GM20431 (cell line): Measurements from ENCODE around the gene USP28.
"Not testable (repeated sequence)": the region's sequence is repeated elsewhere in the genome, so short reads cannot be mapped to it uniquely, and the experiment has no call there.

ENCODE experiments used
- in situ Hi-C: fragments of 300-500 bp; cut with MseI, MboI; formaldehyde crosslinking; loops from one replicate; pipeline ENCODE4 v1.15.0; 2020; ENCODE audit warnings: low sequenced_read_pairs; ENCODE audit not compliant: unreplicated experiment

The USP28 gene

GRCh38 chr11:113880971-113881370 lies 5.6 kb upstream of the USP28 start:
- in situ Hi-C loops, result no loop called here

DNA sequence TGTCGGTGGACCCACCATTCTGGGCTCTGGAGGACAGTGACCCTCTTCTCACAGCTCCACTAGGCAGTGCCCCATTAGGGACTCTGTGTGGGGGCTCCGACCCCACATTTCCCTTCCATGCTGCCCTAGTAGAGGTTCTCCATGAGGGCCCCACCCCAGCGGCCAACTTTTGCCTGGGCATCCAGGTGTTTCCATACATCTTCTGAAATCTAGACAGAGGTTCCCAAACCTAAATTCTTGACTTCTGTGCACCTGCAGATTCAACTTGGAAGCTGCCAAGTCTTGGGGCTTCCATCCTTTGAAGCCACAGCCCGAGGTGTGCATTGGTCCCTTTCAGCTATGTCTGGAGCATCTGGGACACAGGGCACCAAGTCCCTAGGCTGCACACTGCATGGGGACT lies 4.1 kb upstream of the USP28 start:
- in situ Hi-C loops, result not testable (repeated sequence)

- in situ Hi-C loops, result no loop called here
These were observed 2.3 kb upstream of the USP28 start for GRCh38 chr11:113877670-113878055.

- in situ Hi-C loops, result no loop called here
These were observed 1.7 kb upstream of the USP28 start for GRCh38 chr11:113876798-113877669.

DNA sequence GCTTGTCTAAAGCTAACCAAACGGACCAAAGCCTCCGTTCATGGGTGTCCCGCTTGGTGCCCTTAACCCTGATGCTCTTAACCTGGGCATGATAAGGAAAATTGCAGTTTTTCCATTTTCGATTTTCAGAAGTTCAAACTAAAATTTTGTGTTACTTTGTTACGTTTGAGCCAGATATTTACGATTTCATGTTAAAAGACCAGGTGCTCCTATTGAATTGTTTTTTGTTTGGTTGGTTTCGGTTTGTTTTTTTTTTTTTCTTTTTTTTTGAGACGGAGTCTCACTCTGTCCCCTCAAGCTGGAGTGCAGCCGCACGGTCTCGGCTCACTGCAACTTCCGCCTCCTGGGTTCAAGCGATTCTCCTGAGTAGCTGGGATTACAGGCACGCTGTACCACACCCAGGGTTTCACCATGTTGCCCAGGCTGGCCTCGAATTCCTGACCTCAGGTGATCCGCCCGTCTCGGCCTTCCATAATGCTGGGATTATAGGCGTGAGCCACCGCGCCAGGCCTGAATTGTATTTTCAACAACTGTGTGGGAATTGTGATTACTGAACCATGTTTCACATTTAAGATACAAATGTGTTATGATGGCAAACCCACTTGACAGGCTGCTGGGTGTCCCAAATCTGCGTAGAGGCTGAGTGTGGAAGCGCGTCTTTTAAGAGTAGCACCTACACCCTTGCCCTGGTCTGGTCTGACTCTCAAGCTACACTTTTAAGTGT lies 864 bp upstream of the USP28 start:
- in situ Hi-C loops, result no loop called here

DNA sequence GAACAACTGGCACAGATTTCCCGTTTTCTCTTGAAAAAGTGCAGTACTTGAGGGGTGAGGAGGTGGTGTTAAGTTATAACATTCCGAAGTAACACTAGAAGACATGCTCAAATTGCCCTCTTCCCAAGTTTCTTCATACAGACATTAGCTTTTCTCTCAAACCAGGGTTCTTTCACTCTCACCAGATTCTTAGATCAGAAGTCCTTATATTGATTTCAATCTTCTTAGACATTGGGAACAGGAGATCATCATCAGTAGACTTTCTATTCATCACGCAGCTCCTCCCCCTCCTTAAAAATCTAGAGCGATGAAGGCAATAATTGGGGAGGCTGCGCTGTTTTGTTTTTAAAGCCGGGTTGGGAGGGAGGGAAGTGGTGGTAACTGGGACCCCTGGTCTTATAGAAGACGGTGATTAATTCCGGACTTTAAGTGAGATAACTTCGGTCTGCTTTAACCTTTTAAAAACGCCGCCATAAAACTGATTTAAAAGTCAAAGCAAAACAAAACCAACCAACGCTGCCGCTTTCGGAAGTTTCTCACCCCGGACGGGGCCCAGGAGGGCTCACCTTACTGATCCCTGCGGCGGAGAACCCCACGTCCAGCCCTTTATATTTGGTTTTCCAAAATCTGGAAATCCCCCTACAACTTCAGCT lies 665 bp downstream of the USP28 start:
- in situ Hi-C loops, result no loop called here

- in situ Hi-C loops, result no loop called here
These were observed 1.3 kb downstream of the USP28 start for GRCh38 chr11:113874096-113874495.

DNA sequence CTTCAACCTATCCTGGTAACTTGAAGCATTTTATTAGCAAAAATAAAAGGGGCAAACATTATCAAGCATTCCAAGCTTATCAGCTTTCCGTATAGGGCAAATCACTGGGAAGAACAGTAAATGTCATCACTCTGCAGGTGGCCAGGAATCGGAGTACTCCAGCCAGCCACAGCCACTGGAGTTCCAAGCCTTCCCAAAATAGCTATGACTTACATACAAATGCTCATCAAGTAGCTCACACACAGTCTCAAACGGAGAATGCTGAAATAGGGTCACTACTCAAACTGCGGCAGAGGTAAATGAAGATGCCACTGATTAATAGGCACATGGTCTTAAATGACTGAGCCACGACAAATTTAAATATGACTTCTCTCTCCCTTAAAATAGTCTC lies 2.1 kb downstream of the USP28 start:
- in situ Hi-C loops, result no loop called here

DNA sequence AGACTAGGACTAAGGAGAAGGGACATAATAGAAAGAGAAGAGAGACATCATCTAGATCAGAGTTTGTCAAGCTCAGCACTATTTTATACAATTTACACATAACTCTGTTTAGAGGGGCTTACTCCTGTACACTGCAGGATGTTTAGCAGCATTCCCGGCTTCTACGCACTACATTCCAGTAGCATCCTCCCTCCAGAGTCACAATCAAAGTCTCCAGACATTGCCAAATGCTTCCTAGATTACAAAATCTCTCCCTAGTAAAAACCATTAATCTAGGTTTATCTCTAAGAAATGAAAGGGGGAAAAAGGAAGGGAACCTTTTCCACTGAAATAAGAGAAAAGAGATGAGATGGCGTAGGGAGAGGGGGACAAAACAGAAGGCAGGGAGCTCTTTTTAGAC lies 4.0 kb downstream of the USP28 start:
- in situ Hi-C loops, result no loop called here

DNA sequence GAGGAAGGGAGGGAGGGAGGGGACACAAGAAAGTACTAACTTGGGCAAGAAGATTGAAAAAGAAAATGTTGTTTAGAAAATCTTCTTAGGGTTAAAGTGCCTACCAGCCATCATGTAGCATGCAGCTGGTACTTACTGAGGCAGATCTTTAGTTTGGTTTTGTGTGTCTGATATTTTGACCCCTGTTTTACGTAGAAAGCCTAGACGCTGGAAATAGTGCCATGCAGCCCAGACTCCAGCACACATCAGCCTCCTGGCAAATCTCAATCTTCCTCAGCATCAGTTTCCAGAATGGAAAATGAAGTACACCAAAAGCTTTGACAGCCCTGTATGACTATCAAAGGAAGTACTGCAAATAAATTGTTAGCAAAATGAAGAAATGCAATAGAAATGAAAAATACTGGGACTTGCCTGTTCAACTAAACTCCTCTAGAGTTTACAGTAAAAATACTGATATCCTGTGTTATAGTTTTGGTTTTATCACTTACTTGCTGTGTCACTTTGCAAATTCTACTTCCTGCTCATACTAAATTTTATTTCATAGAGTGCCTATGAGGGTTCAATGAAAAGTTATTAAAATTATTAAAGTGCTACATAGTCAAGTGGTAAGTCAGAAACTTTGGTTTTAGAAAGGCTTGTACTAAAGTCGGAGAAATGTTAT lies 7.4 kb downstream of the USP28 start:
- in situ Hi-C loops, result no loop called here

DNA sequence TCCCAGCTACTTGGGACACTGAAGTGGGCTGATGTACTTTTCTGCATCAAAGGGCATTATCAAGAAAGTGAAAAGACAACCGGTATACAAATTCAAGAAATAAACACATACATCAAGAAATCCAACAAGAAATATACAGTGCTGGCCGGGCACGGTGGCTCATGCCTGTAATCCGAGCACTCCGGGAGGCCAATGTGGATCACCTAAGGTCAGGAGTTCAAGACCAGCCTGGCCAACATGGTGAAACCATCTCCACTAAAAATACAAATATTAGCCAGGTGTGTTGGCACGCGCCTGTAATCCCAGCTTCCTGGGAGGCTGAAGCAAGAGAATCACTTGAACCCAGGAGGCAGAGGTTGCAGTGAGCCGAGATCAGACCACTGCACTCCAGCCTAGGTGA lies 9.5 kb downstream of the USP28 start:
- in situ Hi-C loops, result no loop called here

DNA sequence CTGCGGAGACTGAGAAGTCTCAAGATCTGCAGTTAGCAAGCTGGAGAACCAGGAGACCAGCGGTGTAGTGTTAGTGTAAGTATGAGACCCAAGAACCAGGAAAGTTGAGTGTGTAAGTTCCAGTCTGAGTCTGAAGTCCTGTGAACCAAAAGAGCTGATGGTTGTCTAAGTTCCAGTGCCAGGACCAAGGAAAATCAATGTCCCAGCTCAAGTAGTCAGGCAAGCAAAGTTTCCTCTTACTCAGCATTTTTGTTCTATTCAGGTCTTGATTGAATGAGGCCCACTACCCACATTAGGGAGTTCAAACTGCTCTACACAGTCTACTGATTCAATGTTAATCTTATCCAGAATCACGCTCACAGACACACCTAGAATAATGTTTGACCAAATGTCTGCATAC lies 11.0 kb downstream of the USP28 start:
- in situ Hi-C loops, result no loop called here

GRCh38 chr11:113862435-113862834 lies 12.9 kb downstream of the USP28 start:
- in situ Hi-C loops, result no loop called here

- in situ Hi-C loops, result no loop called here
These were observed 15.7 kb downstream of the USP28 start for GRCh38 chr11:113859665-113860064.

DNA sequence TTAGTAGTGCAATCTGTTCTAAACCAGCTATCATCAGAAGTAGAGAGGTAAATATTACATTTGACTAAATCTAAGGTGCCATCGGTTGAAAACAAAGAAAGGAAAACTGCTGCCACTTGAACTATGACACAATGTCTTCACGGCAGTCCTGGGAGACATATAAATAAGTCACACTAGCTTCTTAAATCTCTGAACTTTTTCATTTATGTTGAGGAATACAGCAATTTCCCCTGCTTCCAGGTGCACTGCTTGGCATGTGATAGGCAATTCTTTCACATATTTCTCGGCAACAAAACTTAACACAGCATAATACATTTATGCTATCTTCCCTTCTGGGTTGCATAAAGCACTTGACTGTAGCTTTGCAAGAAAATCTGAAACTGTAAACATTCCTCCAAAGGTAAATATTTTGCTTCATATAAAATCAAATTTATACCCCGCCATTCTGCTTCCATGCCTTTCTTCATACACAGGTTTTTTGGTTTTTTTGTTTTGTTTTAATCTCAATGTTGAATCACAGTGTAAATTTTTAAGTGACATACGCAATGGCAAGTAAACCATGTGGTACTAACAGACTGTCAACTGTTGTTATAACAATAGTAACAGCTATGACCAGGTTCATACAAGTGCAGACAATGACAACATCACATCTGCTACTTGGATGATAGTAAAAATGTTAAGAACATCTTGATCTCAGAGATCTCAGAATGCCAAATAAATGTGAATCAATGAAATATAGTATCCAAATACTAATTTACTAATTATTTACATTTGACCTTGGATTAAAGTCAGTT lies 18.2 kb downstream of the USP28 start:
- in situ Hi-C loops, result no loop called here

DNA sequence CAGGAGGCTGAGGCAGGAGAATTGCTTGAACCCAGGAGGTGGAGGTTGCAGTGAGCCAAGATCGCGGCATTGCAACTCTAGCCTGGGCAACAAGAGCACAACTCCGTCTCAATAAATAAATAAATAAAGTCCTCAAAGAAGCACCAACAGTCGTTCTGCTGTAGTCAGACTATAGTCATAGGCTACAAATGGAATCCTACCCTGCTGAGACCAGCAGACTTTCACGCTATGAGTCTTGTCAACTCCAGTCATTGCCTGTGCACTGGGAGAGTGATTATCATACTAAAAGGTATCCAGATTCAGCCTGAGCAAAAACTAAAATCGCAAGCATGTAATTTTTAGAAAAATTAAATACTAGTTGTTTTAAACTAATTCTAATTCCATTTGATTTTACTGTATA lies 19.6 kb downstream of the USP28 start:
- in situ Hi-C loops, result no loop called here

- in situ Hi-C loops, result no loop called here
These were observed 25.2 kb downstream of the USP28 start for GRCh38 chr11:113850188-113850587.

- in situ Hi-C loops, result no loop called here
These were observed 25.7 kb downstream of the USP28 start for GRCh38 chr11:113849713-113850112.

- in situ Hi-C loops, result no loop called here
These were observed 27.8 kb downstream of the USP28 start for GRCh38 chr11:113847580-113847979.

DNA sequence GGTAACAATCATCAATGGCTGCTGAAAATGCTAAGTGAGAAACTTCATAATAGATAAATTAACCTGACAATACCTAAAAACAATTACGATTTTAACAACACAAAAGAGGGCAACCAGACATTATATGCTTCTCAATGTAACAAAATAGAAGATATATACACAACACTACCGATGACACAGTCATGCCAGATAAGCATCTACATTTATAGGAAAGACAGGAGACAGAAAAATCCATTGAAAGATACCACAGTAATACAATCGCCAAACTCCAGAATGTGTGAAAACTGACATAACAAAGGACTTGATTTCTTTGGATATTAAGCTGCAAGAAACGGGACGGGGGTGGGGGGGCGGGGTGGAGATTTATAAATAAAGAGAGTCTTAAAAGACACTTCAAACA lies 28.3 kb downstream of the USP28 start:
- in situ Hi-C loops, result no loop called here
